Measurements from ENCODE around the gene ELAC2. TPM values are rescaled to one million over a fixed set of nuclear protein-coding genes. Genes with fewer than 3 reads are reported as not detected.
"Not testable (repeated sequence)": the region's sequence is repeated elsewhere in the genome, so short reads cannot be mapped to it uniquely, and the experiment has no call there.

The ELAC2 gene
- polyA plus RNA-seq, 3 donors = 74.5 to 81.8 (median 77.2) TPM

GRCh38 chr17:12995106-12995895 lies 22.5 kb downstream of the ELAC2 start:
- DNase-seq (ENCODE audit: extremely low read depth in 1 of 11, low read depth in 9 of 11, low spot score in 4 of 11) = no peak

GRCh38 chr17:12994341-12995074 lies 23.3 kb downstream of the ELAC2 start:
- DNase-seq (ENCODE audit: extremely low read depth in 1 of 11, low read depth in 9 of 11, low spot score in 4 of 11) = no peak

GRCh38 chr17:12993631-12994030 lies 24.2 kb downstream of the ELAC2 start:
- no peak for DNase-seq (ENCODE audit: extremely low read depth in 1 of 11, low read depth in 9 of 11, low spot score in 4 of 11)

- DNase-seq (ENCODE audit: extremely low read depth in 1 of 11, low read depth in 9 of 11, low spot score in 4 of 11) = no peak
Observed at GRCh38 chr17:12992676-12993075, 25.2 kb downstream of the ELAC2 start.

DNA sequence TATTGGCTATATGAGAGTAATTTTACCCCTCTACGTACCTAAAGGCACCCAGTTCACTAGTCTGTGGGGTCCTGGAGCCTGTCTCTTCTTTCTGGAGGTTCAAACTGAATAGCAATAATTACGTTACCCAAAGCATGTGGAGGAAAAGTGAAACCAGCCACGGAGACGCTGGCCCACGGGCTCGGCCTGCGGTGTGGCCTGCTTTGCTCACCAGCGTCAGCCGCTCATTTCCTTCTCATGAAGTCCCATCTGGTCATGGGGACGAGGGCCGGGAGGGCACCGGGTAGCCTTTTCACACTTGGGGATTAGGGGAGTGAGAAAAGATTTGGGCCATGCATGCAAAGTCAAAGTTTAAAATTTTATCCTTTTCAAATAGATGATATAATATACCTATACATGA lies 26.9 kb downstream of the ELAC2 start:
- no peak for DNase-seq (ENCODE audit: extremely low read depth in 1 of 11, low read depth in 9 of 11, low spot score in 4 of 11)

GRCh38 chr17:12990041-12990808 lies 27.6 kb downstream of the ELAC2 start:
- DNase-seq (ENCODE audit: extremely low read depth in 1 of 11, low read depth in 9 of 11, low spot score in 4 of 11) = no peak

DNA sequence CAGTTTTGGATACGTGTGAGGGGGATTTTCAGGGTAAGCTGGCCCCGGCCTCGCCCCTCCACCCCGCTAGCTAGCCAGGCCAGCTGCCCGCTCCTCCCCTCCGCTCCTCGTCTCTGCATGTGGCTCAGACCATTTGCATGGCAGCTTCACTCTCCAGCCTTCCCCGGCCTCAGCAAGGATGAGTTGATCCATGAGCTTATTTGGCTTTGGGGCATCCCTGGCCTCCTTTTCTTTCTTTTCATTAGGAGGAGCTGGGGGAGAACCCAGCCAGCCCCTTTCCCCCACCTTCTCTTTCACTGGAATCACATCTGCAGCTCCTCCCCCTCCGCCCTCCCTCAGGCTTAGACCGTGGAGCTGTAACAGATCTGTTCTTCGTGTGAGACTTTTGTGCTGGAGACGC lies 30.7 kb downstream of the ELAC2 start:
- DNase-seq (ENCODE audit: extremely low read depth in 1 of 11, low read depth in 9 of 11, low spot score in 4 of 11) = no peak

GRCh38 chr17:12985431-12986293 lies 32.2 kb downstream of the ELAC2 start:
- no peak for DNase-seq (ENCODE audit: extremely low read depth in 1 of 11, low read depth in 9 of 11, low spot score in 4 of 11)

- DNase-seq (ENCODE audit: extremely low read depth in 1 of 11, low read depth in 9 of 11, low spot score in 4 of 11) = no peak
Observed at GRCh38 chr17:12983991-12984884, 33.6 kb downstream of the ELAC2 start.

- DNase-seq (ENCODE audit: extremely low read depth in 1 of 11, low read depth in 9 of 11, low spot score in 4 of 11) = no peak
Observed at GRCh38 chr17:12982224-12982623, 35.6 kb downstream of the ELAC2 start.

DNA sequence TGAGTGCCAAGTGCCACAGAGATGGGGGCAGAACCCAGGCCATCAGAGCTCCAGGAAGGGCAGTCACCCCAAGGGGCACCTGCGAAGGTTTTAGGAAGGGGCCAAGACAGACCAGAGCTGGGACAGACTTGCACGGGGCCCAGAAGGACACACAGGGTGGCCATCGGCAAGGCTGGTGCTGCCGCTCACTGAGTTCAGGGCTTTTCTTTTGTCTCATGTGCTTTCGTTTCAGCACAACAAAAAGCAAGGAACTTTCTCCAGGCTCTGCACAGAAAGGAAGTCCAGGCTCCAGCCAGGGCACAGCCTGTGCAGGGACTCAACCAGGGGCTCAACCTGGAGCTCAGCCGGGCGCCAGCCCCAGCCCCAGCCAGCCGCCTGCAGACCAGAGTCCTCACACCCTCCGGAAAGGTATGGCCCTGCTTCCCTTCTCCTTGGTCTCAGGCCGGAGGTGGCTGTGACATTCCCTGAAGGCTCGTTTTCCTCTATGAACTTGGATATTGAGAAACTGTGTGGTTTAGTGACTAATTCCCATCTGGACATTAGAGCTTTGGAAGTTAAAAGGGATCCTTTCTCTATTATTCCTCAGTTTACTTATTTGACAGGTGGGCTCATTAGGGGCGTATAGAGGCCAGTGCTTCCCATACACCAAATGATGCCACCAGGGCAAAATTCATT lies 37.9 kb downstream of the ELAC2 start:
- no peak for DNase-seq (ENCODE audit: extremely low read depth in 1 of 11, low read depth in 9 of 11, low spot score in 4 of 11)

- DNase-seq (ENCODE audit: extremely low read depth in 1 of 11, low read depth in 9 of 11, low spot score in 4 of 11) = no peak
Observed at GRCh38 chr17:12979246-12979645, 38.6 kb downstream of the ELAC2 start.

DNA sequence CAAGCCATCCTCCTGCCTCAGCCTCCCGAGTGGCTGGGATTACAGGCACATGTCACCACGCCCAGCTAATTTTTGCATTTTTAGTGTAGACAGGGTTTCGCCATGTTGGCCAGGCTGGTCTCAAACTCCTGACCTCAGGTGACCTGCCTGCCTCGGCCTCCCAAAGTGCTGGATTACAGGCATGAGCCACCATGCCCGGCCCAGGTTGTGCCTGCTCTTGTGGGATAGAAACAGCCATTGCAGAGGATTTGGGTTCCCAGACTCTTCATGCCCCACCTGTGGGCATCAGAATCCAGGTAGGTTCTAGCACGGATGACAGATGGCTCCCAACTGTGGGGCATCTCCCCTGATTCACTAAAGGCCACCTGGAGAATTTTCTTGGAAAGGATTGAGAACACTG lies 39.0 kb downstream of the ELAC2 start:
- DNase-seq (ENCODE audit: extremely low read depth in 1 of 11, low read depth in 9 of 11, low spot score in 4 of 11) = not testable (repeated sequence)

- no peak for DNase-seq (ENCODE audit: extremely low read depth in 1 of 11, low read depth in 9 of 11, low spot score in 4 of 11)
Observed at GRCh38 chr17:12977008-12977751, 40.6 kb downstream of the ELAC2 start.

GRCh38 chr17:12974005-12974531 lies 43.8 kb downstream of the ELAC2 start:
- DNase-seq (ENCODE audit: extremely low read depth in 1 of 11, low read depth in 9 of 11, low spot score in 4 of 11) = no peak

GRCh38 chr17:12973496-12974004 lies 44.3 kb downstream of the ELAC2 start:
- DNase-seq (ENCODE audit: extremely low read depth in 1 of 11, low read depth in 9 of 11, low spot score in 4 of 11) = no peak

Data from renal cortex interstitium (tissue), 11 donors.